Left lobe of liver (tissue), 2 donors: ENCODE results near the gene SYTL3. TPM values are rescaled to one million over a fixed set of nuclear protein-coding genes. Genes with fewer than 3 reads are reported as not detected.

Source experiments
- ATAC-seq: fragments of 200-7000 bp; cut with Tn5 transposase; one replicate; pipeline ENCODE4 v1.9.1; 2020; ENCODE audit warnings: mild to moderate bottlenecking, moderate library complexity
- DNase-seq: peaks from one replicate; pipeline ENCODE4 v3.0.0-alpha.2; 2020; ENCODE audit warnings: low spot score
- total RNA-seq: library from RNA; stranded (reverse); gene quantifications from one replicate; pipeline ENCODE4 v1.2.1, GENCODE V29; 2021
- donor health status: DM: no; HTN: no; CAD: no; lungs with moderate emphysema.
- donor health status: DM: no; HTN: yes; CAD: no.

The SYTL3 gene
- total RNA-seq, 1 donor from 2014 or later = 0.43 TPM

GRCh38 chr6:158769771-158770432, 120.0 kb downstream of the SYTL3 start:
- DNase-seq (no peak), ATAC-seq (no peak)

- no peak for ATAC-seq
- no peak for DNase-seq
These were observed 120.9 kb downstream of the SYTL3 start for GRCh38 chr6:158770533-158771330.

- DNase-seq = no peak
These were observed 121.7 kb downstream of the SYTL3 start for GRCh38 chr6:158771399-158772152.

GRCh38 chr6:158772172-158772571, 122.3 kb downstream of the SYTL3 start:
- ATAC-seq (no peak), DNase-seq (no peak)

More at GRCh38 chr6:158771399-158772152, 121.7 kb downstream of the SYTL3 start:
- peak; percentile 13 for ATAC-seq

GRCh38 chr6:158772851-158773371, 123.1 kb downstream of the SYTL3 start:
- DNase-seq (no peak), ATAC-seq (no peak)

GRCh38 chr6:158773581-158774449, 124.0 kb downstream of the SYTL3 start:
- ATAC-seq (no peak), DNase-seq (no peak)

GRCh38 chr6:158774717-158775449, 125.0 kb downstream of the SYTL3 start:
- DNase-seq (no peak), ATAC-seq (no peak)

- ATAC-seq = no peak
- no peak for DNase-seq
These were observed 126.0 kb downstream of the SYTL3 start for GRCh38 chr6:158775832-158776231.

- DNase-seq = no peak
- ATAC-seq = no peak
These were observed 126.9 kb downstream of the SYTL3 start for GRCh38 chr6:158776737-158777136.

GRCh38 chr6:158777510-158777909, 127.7 kb downstream of the SYTL3 start:
- DNase-seq (no peak), ATAC-seq (no peak)

- DNase-seq (no peak), ATAC-seq (no peak)
These were observed 128.2 kb downstream of the SYTL3 start for GRCh38 chr6:158778005-158778527.

GRCh38 chr6:158780246-158780884, 130.5 kb downstream of the SYTL3 start:
- ATAC-seq (no peak), DNase-seq (no peak)

GRCh38 chr6:158780988-158781691, 131.3 kb downstream of the SYTL3 start:
- ATAC-seq (peak; percentile 79), DNase-seq (peak; percentile 84)

GRCh38 chr6:158781692-158782373, 132.0 kb downstream of the SYTL3 start:
- peak; percentile 70 for DNase-seq
- peak; percentile 68 for ATAC-seq

- ATAC-seq (peak; percentile 51), DNase-seq (peak; percentile 45)
These were observed 132.7 kb downstream of the SYTL3 start for GRCh38 chr6:158782432-158783166.

GRCh38 chr6:158783167-158783450, 133.3 kb downstream of the SYTL3 start:
- peak; percentile 38 for DNase-seq
- no peak for ATAC-seq

GRCh38 chr6:158783851-158784250, 134.0 kb downstream of the SYTL3 start:
- DNase-seq = peak; percentile 22
- no peak for ATAC-seq
